HepG2 (cell line): ENCODE measurements around the gene FUT4. TPM values are rescaled to one million over a fixed set of nuclear protein-coding genes. Genes with fewer than 3 reads are reported as not detected.

ENCODE experiments used
- CBFB ChIP-seq: sonication (generic); formaldehyde crosslinking; IDR thresholded peaks from 2 replicates; pipeline ENCODE4 v1.4.0; 2020; ENCODE audit warnings: missing genetic modification reagents
- GLMP ChIP-seq: sonication (generic); formaldehyde crosslinking; IDR thresholded peaks from 2 replicates; pipeline ENCODE4 v1.9.0; 2021; ENCODE audit warnings: missing genetic modification reagents, mild to moderate bottlenecking, borderline replicate concordance
- KLF13 ChIP-seq: sonication (generic); formaldehyde crosslinking; IDR thresholded peaks from 2 replicates; pipeline ENCODE4 v1.4.0; 2020; ENCODE audit warnings: mild to moderate bottlenecking, missing genetic modification reagents
- MLLT10 ChIP-seq: sonication (generic); formaldehyde crosslinking; IDR thresholded peaks from 2 replicates; pipeline ENCODE4 v1.4.0; 2020; ENCODE audit warnings: missing genetic modification reagents
- RFXAP ChIP-seq: sonication (generic); formaldehyde crosslinking; IDR thresholded peaks from 2 replicates; pipeline ENCODE4 v1.4.0; 2020; ENCODE audit warnings: missing genetic modification reagents, borderline replicate concordance
- SAP130 ChIP-seq: IDR thresholded peaks from 2 replicates; pipeline ENCODE4 v1.6.1; 2016; ENCODE audit warnings: low read depth
- ZC3H13 ChIP-seq: sonication (generic); formaldehyde crosslinking; IDR thresholded peaks from 2 replicates; pipeline ENCODE4 v1.8.1; 2023; ENCODE audit warnings: mild to moderate bottlenecking, missing genetic modification reagents, moderate library complexity
- ZNF224 ChIP-seq: sonication (generic); formaldehyde crosslinking; IDR thresholded peaks from 2 replicates; pipeline ENCODE4 v1.5.0; 2020; ENCODE audit warnings: mild to moderate bottlenecking, missing genetic modification reagents
- ZNF318 ChIP-seq: sonication (generic); formaldehyde crosslinking; IDR thresholded peaks from 2 replicates; pipeline ENCODE4 v1.4.0; 2020; ENCODE audit warnings: mild to moderate bottlenecking, missing genetic modification reagents
- ZNF614 ChIP-seq: IDR thresholded peaks from 2 replicates; pipeline ENCODE4 v1.6.1; 2018; ENCODE audit warnings: missing biosample characterization, missing genetic modification reagents, inconsistent platforms, borderline replicate concordance
- ZNF674 ChIP-seq: sonication (generic); formaldehyde crosslinking; IDR thresholded peaks from 2 replicates; pipeline ENCODE4 v1.5.0; 2020; ENCODE audit warnings: low read depth, mild to moderate bottlenecking, missing genetic modification reagents
- ZNF709 ChIP-seq: sonication (generic); formaldehyde crosslinking; IDR thresholded peaks from 2 replicates; pipeline ENCODE4 v1.5.0; 2020; ENCODE audit warnings: mild to moderate bottlenecking, missing genetic modification reagents
- polyA plus RNA-seq, 8 experiments: library from polyadenylated mRNA; depleted of rRNA in 3 of 8; stranded (reverse) in 7 of 8; unstranded in 1 of 8; fragments of >200 nt; fragmentation: Illumina TruSeq in 4 of 8; extraction: Trizol in 4 of 8; gene quantifications; 2 replicates each; pipeline versions ENCODE4 v1.2.1 to v1.2.3, GENCODE V29; 2011 to 2016; ENCODE audit warnings: low read depth in 4 of 8, missing spikeins in 1 of 8, mixed read lengths in 1 of 8; ENCODE audit not compliant: insufficient read depth in 1 of 8
- total RNA-seq, 5 experiments: library from RNA; depleted of rRNA; stranded (reverse); fragments of >200 nt; fragmentation: Illumina TruSeq; extraction: Trizol; gene quantifications; 2 replicates each; pipeline ENCODE4 v1.2.3, GENCODE V29; 2016; ENCODE audit warnings: low read depth in 1 of 5
- TF ChIP-seq, protein P1 (sequence below): IDR thresholded peaks from 2 replicates; pipeline ENCODE4 v1.6.1; 2016; ENCODE audit warnings: low read depth
- TF ChIP-seq, protein P2 (sequence below): sonication (generic); formaldehyde crosslinking; IDR thresholded peaks from 2 replicates; pipeline ENCODE4 v1.9.0; 2021; ENCODE audit warnings: missing genetic modification reagents, borderline replicate concordance
- TF ChIP-seq, protein P3 (sequence below): sonication (generic); formaldehyde crosslinking; IDR thresholded peaks from 2 replicates; pipeline ENCODE4 v1.8.0; 2023; ENCODE audit warnings: mild to moderate bottlenecking, missing genetic modification reagents
- TF ChIP-seq, protein P4 (sequence below): IDR thresholded peaks from 2 replicates; pipeline ENCODE4 v1.6.1; 2012; ENCODE audit warnings: inconsistent platforms

The FUT4 gene
- total and polyA plus RNA-seq, 2 of the 13 experiments (the other 11 are each of a cell fraction or from before 2014, with no cell fraction given): 0.28 to 0.60 TPM

DNA sequence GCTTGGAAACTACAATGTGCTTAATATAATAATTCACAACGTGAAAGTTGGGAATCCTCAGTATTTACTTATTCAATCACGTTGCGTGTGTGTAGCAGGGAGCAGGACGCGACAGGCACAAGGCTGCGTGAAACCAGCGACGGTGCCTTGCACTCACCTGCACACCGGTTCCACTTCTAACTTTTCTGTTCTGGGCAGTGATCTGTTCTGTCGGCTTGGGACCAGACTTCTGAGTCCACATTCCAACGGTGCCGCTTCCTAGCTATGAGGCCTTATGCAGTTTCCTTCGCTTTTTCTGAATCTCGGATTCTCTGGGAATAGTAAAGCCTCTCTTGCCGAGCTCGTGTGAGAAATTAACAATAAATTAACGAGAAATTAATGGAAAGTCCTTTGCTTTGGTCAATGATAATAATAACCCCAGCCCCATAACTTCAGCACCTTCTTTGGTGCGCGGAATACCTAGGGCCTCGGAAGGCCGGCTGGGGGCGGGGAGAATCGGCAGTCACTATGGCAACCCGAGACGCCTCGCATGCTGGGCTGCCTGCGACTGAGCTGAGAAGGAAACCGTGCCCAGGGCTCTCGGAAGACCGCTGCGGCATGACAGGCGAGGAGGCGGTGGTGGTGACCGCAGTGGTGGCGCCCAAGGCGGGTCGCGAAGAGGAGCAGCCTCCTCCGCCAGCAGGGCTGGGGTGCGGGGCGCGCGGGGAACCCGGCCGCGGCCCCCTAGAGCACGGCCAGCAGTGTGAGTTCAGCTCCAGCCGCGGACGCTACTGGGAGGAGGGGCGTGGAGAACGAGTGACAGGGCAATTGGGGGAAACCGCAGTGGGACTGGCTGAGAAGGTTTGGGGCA lies 31.6 kb upstream of the FUT4 start, which contains the start of gene C11orf97 (continued):
- TF ChIP-seq SAP130 (CRISPR knock-in tag) (peak; percentile 88), CBFB (CRISPR knock-in tag) (no peak), ZNF709 (CRISPR knock-in tag) (no peak), ZNF318 (no peak), MLLT10 (no peak), KLF13 (no peak), GLMP (CRISPR knock-in tag) (no peak), ZNF224 (no peak), ZNF674 (CRISPR knock-in tag) (no peak), RFXAP (no peak), ZC3H13 (CRISPR knock-in tag) (no peak), ZNF614 (CRISPR knock-in tag) (no peak)
- TF ChIP-seq, protein P1, sequence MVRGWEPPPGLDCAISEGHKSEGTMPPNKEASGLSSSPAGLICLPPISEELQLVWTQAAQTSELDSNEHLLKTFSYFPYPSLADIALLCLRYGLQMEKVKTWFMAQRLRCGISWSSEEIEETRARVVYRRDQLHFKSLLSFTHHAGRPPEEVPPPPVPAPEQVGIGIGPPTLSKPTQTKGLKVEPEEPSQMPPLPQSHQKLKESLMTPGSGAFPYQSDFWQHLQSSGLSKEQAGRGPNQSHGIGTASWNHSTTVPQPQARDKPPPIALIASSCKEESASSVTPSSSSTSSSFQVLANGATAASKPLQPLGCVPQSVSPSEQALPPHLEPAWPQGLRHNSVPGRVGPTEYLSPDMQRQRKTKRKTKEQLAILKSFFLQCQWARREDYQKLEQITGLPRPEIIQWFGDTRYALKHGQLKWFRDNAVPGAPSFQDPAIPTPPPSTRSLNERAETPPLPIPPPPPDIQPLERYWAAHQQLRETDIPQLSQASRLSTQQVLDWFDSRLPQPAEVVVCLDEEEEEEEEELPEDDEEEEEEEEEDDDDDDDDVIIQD: no peak
- TF ChIP-seq, protein P2, sequence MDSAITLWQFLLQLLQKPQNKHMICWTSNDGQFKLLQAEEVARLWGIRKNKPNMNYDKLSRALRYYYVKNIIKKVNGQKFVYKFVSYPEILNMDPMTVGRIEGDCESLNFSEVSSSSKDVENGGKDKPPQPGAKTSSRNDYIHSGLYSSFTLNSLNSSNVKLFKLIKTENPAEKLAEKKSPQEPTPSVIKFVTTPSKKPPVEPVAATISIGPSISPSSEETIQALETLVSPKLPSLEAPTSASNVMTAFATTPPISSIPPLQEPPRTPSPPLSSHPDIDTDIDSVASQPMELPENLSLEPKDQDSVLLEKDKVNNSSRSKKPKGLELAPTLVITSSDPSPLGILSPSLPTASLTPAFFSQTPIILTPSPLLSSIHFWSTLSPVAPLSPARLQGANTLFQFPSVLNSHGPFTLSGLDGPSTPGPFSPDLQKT: no peak
- TF ChIP-seq, protein P3, sequence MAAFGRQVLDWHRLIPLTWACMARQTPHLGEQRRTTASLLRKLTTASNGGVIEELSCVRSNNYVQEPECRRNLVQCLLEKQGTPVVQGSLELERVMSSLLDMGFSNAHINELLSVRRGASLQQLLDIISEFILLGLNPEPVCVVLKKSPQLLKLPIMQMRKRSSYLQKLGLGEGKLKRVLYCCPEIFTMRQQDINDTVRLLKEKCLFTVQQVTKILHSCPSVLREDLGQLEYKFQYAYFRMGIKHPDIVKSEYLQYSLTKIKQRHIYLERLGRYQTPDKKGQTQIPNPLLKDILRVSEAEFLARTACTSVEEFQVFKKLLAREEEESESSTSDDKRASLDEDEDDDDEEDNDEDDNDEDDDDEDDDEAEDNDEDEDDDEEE: no peak
- TF ChIP-seq, protein P4, sequence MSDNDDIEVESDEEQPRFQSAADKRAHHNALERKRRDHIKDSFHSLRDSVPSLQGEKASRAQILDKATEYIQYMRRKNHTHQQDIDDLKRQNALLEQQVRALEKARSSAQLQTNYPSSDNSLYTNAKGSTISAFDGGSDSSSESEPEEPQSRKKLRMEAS: peak; percentile 44
